GM23338 (cell line): ENCODE results near the gene RNF5. TPM values are rescaled to one million over a fixed set of nuclear protein-coding genes. Genes with fewer than 3 reads are reported as not detected.

Experiments used
- ATAC-seq: fragments of 200-7000 bp; cut with Tn5 transposase; 3 replicates; pipeline ENCODE4 v1.9.1; 2020
- DNase-seq: peaks from one replicate; pipeline ENCODE4 v3.0.0-alpha.2; 2015; ENCODE audit warnings: low spot score
- H2AFZ ChIP-seq: fragments of 200-600 bp; sonication (generic); 2 replicates; pipeline ENCODE4 v1.8.0; 2016; ENCODE audit warnings: antibody characterized with exemption, mild to moderate bottlenecking, moderate library complexity
- H3F3A ChIP-seq: fragments of 200-600 bp; sonication (generic); replicated peaks from 2 replicates; pipeline ENCODE4 v1.8.0; 2017; ENCODE audit warnings: antibody characterized with exemption, mixed run types, low read depth
- H3K27ac ChIP-seq: fragments of 200-600 bp; sonication (generic); 2 replicates; pipeline ENCODE4 v1.6.1; 2016; ENCODE audit warnings: low read depth
- H3K27me3 ChIP-seq: fragments of 200-600 bp; sonication (generic); 2 replicates; pipeline ENCODE4 v1.8.0; 2016; ENCODE audit warnings: mild to moderate bottlenecking, mixed run types, moderate library complexity; ENCODE audit not compliant: insufficient read depth
- H3K36me3 ChIP-seq: fragments of 200-600 bp; sonication (generic); 2 replicates; pipeline ENCODE4 v1.8.0; 2016; ENCODE audit warnings: mild to moderate bottlenecking; ENCODE audit not compliant: insufficient read depth
- H3K4me1 ChIP-seq: fragments of 200-600 bp; sonication (generic); 2 replicates; pipeline ENCODE4 v1.8.0; 2016; ENCODE audit warnings: mild to moderate bottlenecking, moderate library complexity; ENCODE audit not compliant: insufficient read depth
- H3K4me2 ChIP-seq: fragments of 200-600 bp; sonication (generic); 2 replicates; pipeline ENCODE4 v1.7.1; 2017; ENCODE audit warnings: mixed run types
- H3K4me3 ChIP-seq: fragments of 200-600 bp; sonication (generic); 2 replicates; pipeline ENCODE4 v1.6.1; 2016; ENCODE audit warnings: mixed run types
- H3K79me2 ChIP-seq: fragments of 200-600 bp; sonication (generic); replicated peaks from 2 replicates; pipeline ENCODE4 v1.8.0; 2017; ENCODE audit warnings: mild to moderate bottlenecking; ENCODE audit not compliant: insufficient read depth
- H3K9me2 ChIP-seq: fragments of 200-600 bp; sonication (generic); 2 replicates; pipeline ENCODE4 v1.8.0; 2017; ENCODE audit not compliant: insufficient read depth
- H4K20me1 ChIP-seq: fragments of 200-600 bp; sonication (generic); replicated peaks from 2 replicates; pipeline ENCODE4 v1.8.0; 2017; ENCODE audit warnings: mild to moderate bottlenecking; ENCODE audit not compliant: insufficient read depth
- H3K27ac Mint-ChIP-seq: 2 replicates; pipeline ENCODE4 v1.8.0; 2020; ENCODE audit warnings: inconsistent platforms, mild to moderate bottlenecking, moderate library complexity, mixed read lengths
- H3K27me3 Mint-ChIP-seq: 3 replicates; pipeline ENCODE4 v1.8.0; 2022; ENCODE audit warnings: low read depth, mild to moderate bottlenecking, moderate library complexity, mixed read lengths, inconsistent platforms; ENCODE audit not compliant: insufficient read depth, poor library complexity
- H3K36me3 Mint-ChIP-seq: 3 replicates; pipeline ENCODE4 v1.8.0; 2021; ENCODE audit warnings: low read depth, mild to moderate bottlenecking, inconsistent platforms, moderate library complexity, mixed read lengths
- H3K4me1 Mint-ChIP-seq: 3 replicates; pipeline ENCODE4 v1.8.0; 2020; ENCODE audit warnings: mild to moderate bottlenecking, inconsistent platforms, mixed read lengths
- H3K4me3 Mint-ChIP-seq: 3 replicates; pipeline ENCODE4 v1.8.0; 2021; ENCODE audit warnings: moderate library complexity, mild to moderate bottlenecking, inconsistent platforms, mixed read lengths
- H3K9me3 Mint-ChIP-seq: 3 replicates; pipeline ENCODE4 v1.8.0; 2020; ENCODE audit warnings: moderate library complexity, mild to moderate bottlenecking, inconsistent platforms, mixed read lengths
- CTCF ChIP-seq, 2 experiments: fragments of 200-600 bp in 1 of 2; sonication (generic) in 1 of 2; conservative IDR thresholded peaks; 2 replicates each; pipeline versions ENCODE4 v1.5.1 to v1.6.1; 2016 to 2017; ENCODE audit warnings: antibody characterized with exemption in 2 of 2, low read depth in 2 of 2, mild to moderate bottlenecking in 2 of 2, moderate library complexity in 1 of 2
- ETS1 ChIP-seq: IDR thresholded peaks from 2 replicates; pipeline ENCODE4 v1.6.1; 2016; ENCODE audit warnings: antibody characterized with exemption
- EZH2 ChIP-seq: fragments of 200-600 bp; sonication (generic); IDR thresholded peaks from one replicate; pipeline ENCODE4 v1.8.0; 2017; ENCODE audit warnings: antibody characterized with exemption, mild to moderate bottlenecking, low read depth; ENCODE audit not compliant: unreplicated experiment
- EZH2phosphoT487 ChIP-seq: fragments of 200-600 bp; sonication (generic); IDR thresholded peaks from one replicate; pipeline ENCODE4 v1.8.1; 2018; ENCODE audit warnings: antibody characterized with exemption; ENCODE audit not compliant: unreplicated experiment
- JUNB ChIP-seq: IDR thresholded peaks from one replicate; pipeline ENCODE4 v1.6.1; 2016; ENCODE audit warnings: antibody characterized with exemption; ENCODE audit not compliant: unreplicated experiment
- POLR2AphosphoS5 ChIP-seq: IDR thresholded peaks from 2 replicates; pipeline ENCODE4 v1.6.1; 2016; ENCODE audit warnings: antibody characterized with exemption, low read depth
- REST ChIP-seq: IDR thresholded peaks from one replicate; pipeline ENCODE4 v1.6.1; 2018; ENCODE audit warnings: antibody characterized with exemption; ENCODE audit not compliant: unreplicated experiment
- STAT1 ChIP-seq: IDR thresholded peaks from one replicate; pipeline ENCODE4 v1.6.1; 2016; ENCODE audit warnings: antibody characterized with exemption; ENCODE audit not compliant: unreplicated experiment
- ZNF114 ChIP-seq: fragments of 250-450 bp; sonication (Bioruptor Pico); IDR thresholded peaks from 2 replicates; pipeline ENCODE4 v1.5.0; 2020; ENCODE audit warnings: mild to moderate bottlenecking, moderate library complexity
- ZNF331 ChIP-seq: fragments of 250-450 bp; sonication (Bioruptor Pico); IDR thresholded peaks from 2 replicates; pipeline ENCODE4 v1.5.0; 2020; ENCODE audit warnings: low read depth, mild to moderate bottlenecking, moderate library complexity
- ZNF462 ChIP-seq: fragments of 250-450 bp; sonication (Bioruptor Pico); IDR thresholded peaks from 2 replicates; pipeline ENCODE4 v1.5.0; 2020; ENCODE audit warnings: mild to moderate bottlenecking, moderate library complexity
- polyA plus RNA-seq: library from polyadenylated mRNA; unstranded; fragments of >200 nt; fragmentation: Nextera tagmentation; extraction: Ambion mirVana; gene quantifications from 2 replicates; pipeline ENCODE4 v1.2.1, GENCODE V29; 2016
- total RNA-seq: library from RNA; depleted of rRNA; stranded (reverse); fragments of >200 nt; shearing (Covaris generic); gene quantifications from 2 replicates; pipeline ENCODE4 v1.2.3, GENCODE V29; 2014

RNF5 gene
- total and polyA plus RNA-seq, 2 experiments from 2014 or later: 119 to 164 TPM

GRCh38 chr6:32137454-32137853 lies 40.8 kb upstream of the RNF5 start:
- no peaks in the 10 kb centered on the region for H3K9me3 Mint-ChIP-seq
- no peaks in the 10 kb centered on the region for H3K36me3 Mint-ChIP-seq
- H3K27ac Mint-ChIP-seq: no peak overlapping the region
- no peak overlapping the region for H3K4me2 ChIP-seq
- H3K27ac ChIP-seq: no peak overlapping the region
- H3K4me1 Mint-ChIP-seq: no peaks in the 10 kb centered on the region
- no peaks in the 10 kb centered on the region for H3K79me2 ChIP-seq
- DNase-seq: no peak
- H2AFZ ChIP-seq: no peak overlapping the region
- TF ChIP-seq ZNF331 (CRISPR knock-in tag) (no peak), ZNF114 (no peak), ZNF462 (no peak), POLR2AphosphoS5 (no peak), CTCF (conservative IDR thresholded peaks at IDR 0.05; ENCODE audit: low read depth in 2 of 2) (no peak), EZH2phosphoT487 (no peak), EZH2 (no peak), JUNB (no peak), STAT1 (no peak), REST (no peak), ETS1 (no peak)
- H3F3A ChIP-seq: no peaks in the 10 kb centered on the region
- no peaks in the 10 kb centered on the region for H3K9me2 ChIP-seq
- no peaks in the 10 kb centered on the region for H3K36me3 ChIP-seq
- no peak for ATAC-seq
- H3K4me3 Mint-ChIP-seq: no peak overlapping the region
- peaks cover 3% of the 10 kb centered on the region for H3K27me3 Mint-ChIP-seq
- H3K27me3 ChIP-seq: no peaks in the 10 kb centered on the region
- H3K4me1 ChIP-seq: no peaks in the 10 kb centered on the region
- H4K20me1 ChIP-seq: no peaks in the 10 kb centered on the region
- H3K4me3 ChIP-seq: no peak overlapping the region
